Stimulated activated CD8-positive, alpha-beta memory T cell treated with anti-CD3 and anti-CD28 coated beads, Interleukin-2, amount 100 ng/mL, for 48 hours (primary cell): ENCODE data around the gene CFAP99.

Source experiments
- DNase-seq, 2 donors: peaks; one replicate each; pipeline ENCODE4 v3.0.0-alpha.2; 2020; ENCODE audit warnings: low read depth in 2 of 2

CFAP99 gene

GRCh38 chr4:2411786-2412510 is 6.8 kb upstream of the CFAP99 start:
- no peak for DNase-seq

- peak; percentile 52 to 57 for DNase-seq
Observed at GRCh38 chr4:2412534-2412884, 6.2 kb upstream of the CFAP99 start.

GRCh38 chr4:2412885-2413716 is 5.7 kb upstream of the CFAP99 start:
- DNase-seq: peak; percentile 73 to 78

GRCh38 chr4:2413821-2414610 is 4.7 kb upstream of the CFAP99 start:
- no peak for DNase-seq

- DNase-seq: no peak
Observed at GRCh38 chr4:2415213-2415612, 3.5 kb upstream of the CFAP99 start.

GRCh38 chr4:2415881-2416563 is 2.7 kb upstream of the CFAP99 start:
- DNase-seq: no peak

- DNase-seq: no peak
Observed at GRCh38 chr4:2416564-2417225, 2.1 kb upstream of the CFAP99 start.

- DNase-seq: no peak
Observed at GRCh38 chr4:2417226-2417764, 1.5 kb upstream of the CFAP99 start.

- no peak for DNase-seq
Observed at GRCh38 chr4:2417765-2418649, 748 bp upstream of the CFAP99 start, which contains the start of gene ZFYVE28. ZFYVE28 (minus strand) TSS chr4:2418645; CDS start chr4:2418323, 322 bp downstream.

GRCh38 chr4:2419814-2420213 is 1.1 kb downstream of the CFAP99 start:
- DNase-seq: no peak

- DNase-seq: no peak
Observed at GRCh38 chr4:2421928-2422327, 3.2 kb downstream of the CFAP99 start.

- DNase-seq: no peak
Observed at GRCh38 chr4:2423066-2423465, 4.3 kb downstream of the CFAP99 start.

- DNase-seq: no peak
Observed at GRCh38 chr4:2423695-2424094, 4.9 kb downstream of the CFAP99 start.

- DNase-seq: no peak
Observed at GRCh38 chr4:2424581-2424980, 5.8 kb downstream of the CFAP99 start.

- DNase-seq: no peak
Observed at GRCh38 chr4:2425386-2426068, 6.8 kb downstream of the CFAP99 start.

- no peak for DNase-seq
Observed at GRCh38 chr4:2426069-2426397, 7.3 kb downstream of the CFAP99 start.

- DNase-seq: no peak
Observed at GRCh38 chr4:2426711-2427275, 8.0 kb downstream of the CFAP99 start.

GRCh38 chr4:2427383-2428334 is 8.9 kb downstream of the CFAP99 start:
- DNase-seq: no peak
